ENCODE data around the gene PPP4R2. TPM values are rescaled to one million over a fixed set of nuclear protein-coding genes. Genes with fewer than 3 reads are reported as not detected.

PPP4R2 gene
- total and polyA plus RNA-seq, 3 experiments from 2014 or later, result 45.8 to 122 (median 115) TPM

DNA sequence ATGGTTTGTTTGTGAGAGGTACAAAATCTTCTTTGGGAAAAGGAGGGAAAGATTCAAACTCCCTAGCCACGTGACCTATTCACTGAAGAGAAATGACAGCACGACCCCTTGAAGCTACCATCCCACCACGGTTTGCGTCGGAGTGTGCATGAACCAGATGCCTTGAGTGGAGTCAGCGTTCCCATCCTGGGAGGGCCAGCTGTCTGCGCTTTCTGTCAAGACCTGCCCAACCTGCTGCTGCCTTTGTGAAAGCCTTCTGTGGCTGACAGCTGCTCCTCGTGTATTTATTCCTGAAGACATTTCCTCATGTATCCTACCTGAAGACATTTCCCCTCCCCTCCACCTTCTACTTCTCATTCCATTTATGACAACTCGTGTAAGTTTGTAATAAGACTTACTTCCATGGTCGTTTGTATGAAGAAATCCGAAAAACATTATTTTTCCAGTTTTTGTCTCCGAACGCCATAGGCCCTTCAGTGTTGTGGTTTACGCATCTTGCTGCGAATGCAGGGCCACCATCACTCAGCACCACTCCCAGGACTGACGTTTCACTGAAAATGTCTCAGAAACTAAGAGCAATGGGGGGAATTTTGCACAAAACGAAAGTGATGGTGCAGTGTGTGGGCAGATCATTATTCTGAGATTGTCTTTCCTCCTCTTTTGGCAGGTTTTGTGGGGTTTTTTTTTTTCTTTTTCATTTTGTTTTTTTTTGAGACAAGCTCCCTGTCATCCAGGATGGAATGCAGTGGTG lies 83.8 kb downstream of the PPP4R2 start:
- H3K4me3 Mint-ChIP-seq, result no peak overlapping the region
- no peaks in the 10 kb centered on the region for H3K4me1 Mint-ChIP-seq
- Histone ChIP-seq H3K36me3 (ENCODE audit: insufficient read depth, low read length) (no peaks in the 10 kb centered on the region), H3K27me3 (ENCODE audit: insufficient read depth, low read length, poor library complexity, severe bottlenecking) (no peaks in the 10 kb centered on the region), H3K4me1 (ENCODE audit: insufficient read depth, low read length) (no peaks in the 10 kb centered on the region), H3K27ac (ENCODE audit: low read depth, low read length) (no peak overlapping the region), H3K4me3 (ENCODE audit: low read length) (no peak overlapping the region), H3K9me3 (ENCODE audit: low read length) (no peaks in the 10 kb centered on the region)
- POLR2A ChIA-PET, result no interaction called here
- H3K27ac Mint-ChIP-seq, result no peak overlapping the region
- H3K9me3 Mint-ChIP-seq, result no peaks in the 10 kb centered on the region
- no peaks in the 10 kb centered on the region for H3K36me3 Mint-ChIP-seq
- CTCF ChIA-PET, result no interaction called here
- no peaks in the 10 kb centered on the region for H3K27me3 Mint-ChIP-seq
- no peak for DNase-seq

- Histone ChIP-seq H3K27ac (ENCODE audit: low read depth, low read length) (no peak overlapping the region), H3K4me1 (ENCODE audit: insufficient read depth, low read length) (peaks cover 5% of the 10 kb centered on the region), H3K36me3 (ENCODE audit: insufficient read depth, low read length) (no peaks in the 10 kb centered on the region), H3K4me3 (ENCODE audit: low read length) (no peak overlapping the region), H3K27me3 (ENCODE audit: insufficient read depth, low read length, poor library complexity, severe bottlenecking) (no peaks in the 10 kb centered on the region), H3K9me3 (ENCODE audit: low read length) (no peaks in the 10 kb centered on the region)
- Mint-ChIP-seq H3K27me3 (no peaks in the 10 kb centered on the region), H3K36me3 (no peaks in the 10 kb centered on the region), H3K4me3 (no peak overlapping the region), H3K4me1 (peaks cover 3 to 4% (median 4%) of the 10 kb centered on the region in 3 donors), H3K27ac (no peak overlapping the region), H3K9me3 (no peaks in the 10 kb centered on the region)
- CTCF ChIA-PET, result no interaction called here
- no peak for DNase-seq
- POLR2A ChIA-PET, result no interaction called here
Measured at GRCh38 chr3:73081140-73081539, 84.5 kb downstream of the PPP4R2 start.

DNA sequence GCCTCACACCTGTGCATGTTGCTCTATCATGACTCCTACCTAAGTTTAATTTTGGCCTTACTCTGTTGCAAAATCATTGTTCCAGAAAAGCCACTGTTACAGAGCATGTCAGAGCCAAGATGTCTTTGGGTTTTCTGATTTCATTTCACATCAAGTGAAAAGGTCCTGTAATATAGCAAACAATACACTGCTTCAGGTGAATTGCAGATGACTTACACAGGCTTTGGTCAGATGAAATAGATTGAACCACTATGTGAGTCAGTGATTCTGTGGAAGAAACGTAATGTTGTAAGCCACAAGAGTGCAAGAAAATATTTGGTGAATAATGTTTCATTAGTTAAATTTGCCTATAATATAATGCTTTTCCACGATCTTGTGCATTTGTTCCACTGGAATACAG lies 87.6 kb downstream of the PPP4R2 start:
- no peaks in the 10 kb centered on the region for H3K27me3 ChIP-seq (ENCODE audit: insufficient read depth, low read length, poor library complexity, severe bottlenecking)
- no peaks in the 10 kb centered on the region for H3K9me3 ChIP-seq (ENCODE audit: low read length)
- no peaks in the 10 kb centered on the region for H3K36me3 ChIP-seq (ENCODE audit: insufficient read depth, low read length)
- no peak overlapping the region for H3K4me3 ChIP-seq (ENCODE audit: low read length)
- DNase-seq, result no peak
- Mint-ChIP-seq H3K9me3 (no peaks in the 10 kb centered on the region), H3K27ac (no peak overlapping the region), H3K4me3 (no peak overlapping the region), H3K27me3 (peaks cover 0 to 4% of the 10 kb centered on the region in 2 donors), H3K4me1 (peaks cover 7 to 9% (median 9%) of the 10 kb centered on the region in 3 donors), H3K36me3 (no peaks in the 10 kb centered on the region)
- ChIA-PET POLR2A (no interaction called here), CTCF (interaction anchor here (1.5 kb wide), 1 partner anchor 15 kb away, joined by 3 read pairs; no protein-coding TSS in a partner anchor)
- H3K4me1 ChIP-seq (ENCODE audit: insufficient read depth, low read length), result peaks cover 5% of the 10 kb centered on the region
- H3K27ac ChIP-seq (ENCODE audit: low read depth, low read length), result no peak overlapping the region

DNA sequence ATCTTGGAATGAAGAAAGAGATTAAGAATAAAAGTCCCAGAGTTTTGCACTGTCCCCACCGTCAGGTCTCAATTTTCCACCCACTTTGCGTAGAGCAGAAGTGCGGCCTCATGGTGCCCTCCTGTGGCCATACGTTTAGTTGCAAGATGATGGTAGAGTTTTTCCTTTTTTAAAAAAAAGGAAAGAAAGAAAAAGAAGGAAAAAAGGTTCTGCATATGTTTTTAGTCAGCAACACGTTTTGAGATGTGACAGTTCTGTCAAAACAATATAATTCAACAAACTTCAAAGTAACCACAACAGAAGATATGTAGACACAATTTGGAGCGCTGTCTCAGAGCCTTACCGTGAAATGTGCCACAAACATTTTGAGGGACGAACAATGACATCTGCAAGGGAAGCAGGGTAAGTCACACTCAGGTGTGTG lies 89.5 kb downstream of the PPP4R2 start:
- Mint-ChIP-seq H3K4me3 (peak overlapping the region in 5 of 7 donors; percentile 32 to 61 (median 43)), H3K27me3 (peaks cover 5% of the 10 kb centered on the region in 2 donors), H3K36me3 (no peaks in the 10 kb centered on the region), H3K4me1 (peaks cover 7 to 9% (median 9%) of the 10 kb centered on the region in 3 donors), H3K9me3 (no peaks in the 10 kb centered on the region), H3K27ac (no peak overlapping the region)
- Histone ChIP-seq H3K27ac (ENCODE audit: low read depth, low read length) (no peak overlapping the region), H3K4me1 (ENCODE audit: insufficient read depth, low read length) (peaks cover 5% of the 10 kb centered on the region), H3K36me3 (ENCODE audit: insufficient read depth, low read length) (no peaks in the 10 kb centered on the region), H3K9me3 (ENCODE audit: low read length) (no peaks in the 10 kb centered on the region), H3K4me3 (ENCODE audit: low read length) (no peak overlapping the region), H3K27me3 (ENCODE audit: insufficient read depth, low read length, poor library complexity, severe bottlenecking) (no peaks in the 10 kb centered on the region)
- peak; percentile 16 to 58 (median 32) for DNase-seq
- ChIA-PET POLR2A (no interaction called here), CTCF (interaction anchor here (0.7 to 2.5 kb wide), 11 partner anchors 10 to 159 kb away, joined by 3 to 23 read pairs (median 3); no protein-coding TSS in a partner anchor)

DNA sequence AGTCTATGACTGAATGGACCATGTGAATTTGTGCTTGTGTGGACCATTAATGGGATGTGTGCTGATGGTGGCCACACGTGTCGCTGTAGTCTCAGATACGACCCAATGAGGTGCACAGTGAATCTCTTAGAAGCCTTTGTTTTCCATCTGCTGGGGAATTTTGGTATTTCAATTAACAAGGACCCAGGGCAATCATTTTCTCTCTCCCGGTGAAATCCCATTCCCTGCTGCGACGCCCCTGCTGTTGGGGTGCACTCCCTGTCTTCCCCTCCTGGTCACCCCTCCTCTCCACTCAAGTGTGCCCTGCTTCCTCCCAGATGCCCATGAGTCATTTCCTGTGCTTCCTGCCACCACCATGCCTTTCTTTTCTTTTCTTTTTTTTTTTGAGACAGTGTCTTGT lies 97.5 kb downstream of the PPP4R2 start:
- Histone ChIP-seq H3K4me1 (ENCODE audit: insufficient read depth, low read length) (no peaks in the 10 kb centered on the region), H3K4me3 (ENCODE audit: low read length) (no peak overlapping the region), H3K27ac (ENCODE audit: low read depth, low read length) (no peak overlapping the region), H3K36me3 (ENCODE audit: insufficient read depth, low read length) (no peaks in the 10 kb centered on the region), H3K9me3 (ENCODE audit: low read length) (no peaks in the 10 kb centered on the region), H3K27me3 (ENCODE audit: insufficient read depth, low read length, poor library complexity, severe bottlenecking) (no peaks in the 10 kb centered on the region)
- DNase-seq, result no peak
- peak overlapping the region in 1 of 8 donors; percentile 20 for H3K27ac Mint-ChIP-seq
- ChIA-PET POLR2A (no interaction called here), CTCF (no interaction called here)
- peaks cover 0 to 3% (median 0%) of the 10 kb centered on the region in 3 donors for H3K4me1 Mint-ChIP-seq
- peaks cover 5 to 24% of the 10 kb centered on the region in 2 donors for H3K27me3 Mint-ChIP-seq
- no peaks in the 10 kb centered on the region for H3K36me3 Mint-ChIP-seq
- H3K9me3 Mint-ChIP-seq, result no peaks in the 10 kb centered on the region
- H3K4me3 Mint-ChIP-seq, result no peak overlapping the region

- Mint-ChIP-seq H3K27me3 (peaks cover 5 to 22% of the 10 kb centered on the region in 2 donors), H3K9me3 (no peaks in the 10 kb centered on the region), H3K4me1 (peaks cover 0 to 3% (median 0%) of the 10 kb centered on the region in 3 donors), H3K36me3 (no peaks in the 10 kb centered on the region), H3K27ac (no peak overlapping the region), H3K4me3 (no peak overlapping the region)
- no peak overlapping the region for H3K27ac ChIP-seq (ENCODE audit: low read depth, low read length)
- POLR2A ChIA-PET, result interaction anchor here (0.6 kb wide), 1 partner anchor 74 kb away, joined by 4 read pairs; no protein-coding TSS in a partner anchor
- CTCF ChIA-PET, result no interaction called here
- H3K9me3 ChIP-seq (ENCODE audit: low read length), result no peaks in the 10 kb centered on the region
- no peak for DNase-seq
- no peak overlapping the region for H3K4me3 ChIP-seq (ENCODE audit: low read length)
- no peaks in the 10 kb centered on the region for H3K36me3 ChIP-seq (ENCODE audit: insufficient read depth, low read length)
- H3K4me1 ChIP-seq (ENCODE audit: insufficient read depth, low read length), result no peaks in the 10 kb centered on the region
- no peaks in the 10 kb centered on the region for H3K27me3 ChIP-seq (ENCODE audit: insufficient read depth, low read length, poor library complexity, severe bottlenecking)
Measured at GRCh38 chr3:73094951-73095350, 98.3 kb downstream of the PPP4R2 start.

DNA sequence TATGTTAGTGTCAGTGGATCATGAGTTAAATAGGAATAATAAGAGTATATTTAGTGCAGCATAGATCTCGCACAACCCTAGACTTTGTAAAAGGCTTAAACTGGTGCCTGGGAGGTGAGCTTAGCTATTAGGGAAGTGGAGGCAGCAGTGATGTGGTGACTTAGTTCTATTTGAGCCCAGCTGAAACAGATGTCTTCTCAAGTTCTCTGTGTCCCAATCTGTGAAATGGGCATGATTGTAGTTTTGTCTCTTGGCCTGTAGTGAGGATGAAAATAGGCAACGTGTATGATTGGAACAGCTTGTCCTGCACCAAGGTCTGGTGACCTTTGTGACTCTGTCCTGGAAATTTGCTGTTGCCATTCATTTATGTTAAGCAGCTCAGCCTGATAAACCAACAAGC lies 99.6 kb downstream of the PPP4R2 start:
- H3K4me3 ChIP-seq (ENCODE audit: low read length), result no peak overlapping the region
- no peaks in the 10 kb centered on the region for H3K4me1 ChIP-seq (ENCODE audit: insufficient read depth, low read length)
- Mint-ChIP-seq H3K27ac (no peak overlapping the region), H3K4me3 (no peak overlapping the region), H3K9me3 (no peaks in the 10 kb centered on the region), H3K36me3 (no peaks in the 10 kb centered on the region), H3K4me1 (peaks cover 0 to 3% (median 0%) of the 10 kb centered on the region in 3 donors), H3K27me3 (peaks cover 4 to 23% of the 10 kb centered on the region in 2 donors)
- no peak overlapping the region for H3K27ac ChIP-seq (ENCODE audit: low read depth, low read length)
- H3K27me3 ChIP-seq (ENCODE audit: insufficient read depth, low read length, poor library complexity, severe bottlenecking), result no peaks in the 10 kb centered on the region
- DNase-seq, result no peak
- POLR2A ChIA-PET, result no interaction called here
- H3K9me3 ChIP-seq (ENCODE audit: low read length), result no peaks in the 10 kb centered on the region
- CTCF ChIA-PET, result interaction anchor here (0.9 to 1.3 kb wide), 3 partner anchors 8 to 15 kb away, joined by 3 to 4 read pairs (median 3); no protein-coding TSS in a partner anchor
- no peaks in the 10 kb centered on the region for H3K36me3 ChIP-seq (ENCODE audit: insufficient read depth, low read length)

- no peaks in the 10 kb centered on the region for H3K36me3 Mint-ChIP-seq
- H3K27ac Mint-ChIP-seq, result no peak overlapping the region
- ChIA-PET CTCF (interaction anchor here (1.0 kb wide), 1 partner anchor 12 kb away, joined by 3 read pairs; no protein-coding TSS in a partner anchor), POLR2A (no interaction called here)
- Histone ChIP-seq H3K4me1 (ENCODE audit: insufficient read depth, low read length) (no peaks in the 10 kb centered on the region), H3K36me3 (ENCODE audit: insufficient read depth, low read length) (no peaks in the 10 kb centered on the region), H3K27me3 (ENCODE audit: insufficient read depth, low read length, poor library complexity, severe bottlenecking) (no peaks in the 10 kb centered on the region), H3K4me3 (ENCODE audit: low read length) (no peak overlapping the region), H3K27ac (ENCODE audit: low read depth, low read length) (no peak overlapping the region), H3K9me3 (ENCODE audit: low read length) (no peaks in the 10 kb centered on the region)
- no peak for DNase-seq
- H3K4me3 Mint-ChIP-seq, result no peak overlapping the region
- peaks cover 0 to 3% (median 0%) of the 10 kb centered on the region in 3 donors for H3K4me1 Mint-ChIP-seq
- H3K27me3 Mint-ChIP-seq, result peaks cover 6 to 24% of the 10 kb centered on the region in 2 donors
- H3K9me3 Mint-ChIP-seq, result no peaks in the 10 kb centered on the region
Measured at GRCh38 chr3:73098026-73098425, 101.4 kb downstream of the PPP4R2 start.

Measured in CD8-positive, alpha-beta memory T cell (primary cell).